Erythroblast (primary cell): Measurements from ENCODE around the gene STX7.

Experiments used
- GATA1 ChIP-seq: IDR thresholded peaks from 2 replicates; pipeline ENCODE4 v1.6.1; 2011; ENCODE audit warnings: low read depth, mild to moderate bottlenecking, control low read depth, low read length, moderate library complexity
- POLR2A ChIP-seq: IDR thresholded peaks from 2 replicates; pipeline ENCODE4 v1.6.1; 2011; ENCODE audit warnings: mild to moderate bottlenecking, low read length

GRCh38 chr6:132464538-132465256, 48.2 kb downstream of the STX7 start:
- no peak for TF ChIP-seq POLR2A
- TF ChIP-seq GATA1, result no peak
